Measurements from ENCODE around the gene QSOX2. TPM values are rescaled to one million over a fixed set of nuclear protein-coding genes. Genes with fewer than 3 reads are reported as not detected.

Gene QSOX2
- total and polyA plus RNA-seq, 4 donors = 0.79 to 12.7 (median 4.3) TPM

DNA sequence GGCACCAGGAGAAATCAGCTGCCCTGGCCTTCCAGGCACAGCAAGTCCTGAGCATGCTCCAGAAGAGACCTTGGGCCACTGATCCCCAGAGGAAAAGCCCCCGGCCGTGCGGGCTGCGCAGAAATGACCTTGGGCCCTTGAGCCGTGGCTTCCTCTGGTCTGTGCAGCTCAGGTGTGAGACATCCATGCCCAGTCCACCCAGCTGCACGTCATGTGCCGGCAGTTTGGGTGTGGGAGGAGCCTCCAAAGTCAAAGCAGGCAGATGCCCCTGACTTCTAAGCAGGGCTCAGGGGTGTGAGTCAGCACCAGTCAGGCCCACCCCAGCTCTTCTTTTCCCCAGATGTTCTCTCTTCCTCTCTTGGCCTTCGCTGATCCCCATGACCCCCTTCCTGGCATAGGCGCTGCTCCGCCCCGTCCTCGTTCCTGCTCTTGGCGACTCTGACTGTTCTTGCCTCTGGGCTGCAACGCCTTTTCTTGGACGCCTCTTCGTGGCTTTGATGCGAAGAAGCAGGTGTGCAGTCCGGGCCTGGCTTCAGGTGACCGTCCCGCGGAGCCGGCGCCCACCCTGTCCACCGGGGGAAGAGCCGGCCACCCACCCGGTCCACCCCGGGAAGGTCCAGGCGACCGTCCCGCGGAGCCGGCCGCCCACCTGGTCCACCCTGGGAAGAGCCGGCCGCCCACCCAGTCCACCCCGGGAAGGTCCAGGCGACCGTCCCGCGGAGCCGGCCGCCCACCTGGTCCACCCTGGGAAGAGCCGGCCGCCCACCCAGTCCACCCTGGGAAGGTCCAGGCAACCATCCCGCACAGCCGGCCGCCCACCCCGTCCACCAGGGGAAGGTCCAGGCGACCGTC, 5.9 kb upstream of the QSOX2 start:
- Histone ChIP-seq H3K27ac (ENCODE audit: low read depth in 1 of 2, low read length in 2 of 2) (no peak overlapping the region), H3K9ac (ENCODE audit: low read depth in 1 of 2, low read length in 2 of 2) (no peak overlapping the region), H3K4me1 (ENCODE audit: control insufficient read depth in 4 of 4, insufficient read depth in 4 of 4, low read length in 3 of 4) (peaks cover 0 to 4% (median 0%) of the 10 kb centered on the region in 4 donors), H3K27me3 (ENCODE audit: control insufficient read depth in 4 of 4, insufficient read depth in 4 of 4, low read length in 3 of 4) (no peaks in the 10 kb centered on the region), H3K36me3 (ENCODE audit: control insufficient read depth in 4 of 4, insufficient read depth in 3 of 4, low read depth in 1 of 4, low read length in 3 of 4) (no peaks in the 10 kb centered on the region), H3K9me3 (ENCODE audit: control insufficient read depth in 4 of 4, low read length in 3 of 4) (no peaks in the 10 kb centered on the region), H3K4me3 (ENCODE audit: low read depth in 1 of 3, low read length in 3 of 3) (no peak overlapping the region)
- TF ChIP-seq, protein P1, sequence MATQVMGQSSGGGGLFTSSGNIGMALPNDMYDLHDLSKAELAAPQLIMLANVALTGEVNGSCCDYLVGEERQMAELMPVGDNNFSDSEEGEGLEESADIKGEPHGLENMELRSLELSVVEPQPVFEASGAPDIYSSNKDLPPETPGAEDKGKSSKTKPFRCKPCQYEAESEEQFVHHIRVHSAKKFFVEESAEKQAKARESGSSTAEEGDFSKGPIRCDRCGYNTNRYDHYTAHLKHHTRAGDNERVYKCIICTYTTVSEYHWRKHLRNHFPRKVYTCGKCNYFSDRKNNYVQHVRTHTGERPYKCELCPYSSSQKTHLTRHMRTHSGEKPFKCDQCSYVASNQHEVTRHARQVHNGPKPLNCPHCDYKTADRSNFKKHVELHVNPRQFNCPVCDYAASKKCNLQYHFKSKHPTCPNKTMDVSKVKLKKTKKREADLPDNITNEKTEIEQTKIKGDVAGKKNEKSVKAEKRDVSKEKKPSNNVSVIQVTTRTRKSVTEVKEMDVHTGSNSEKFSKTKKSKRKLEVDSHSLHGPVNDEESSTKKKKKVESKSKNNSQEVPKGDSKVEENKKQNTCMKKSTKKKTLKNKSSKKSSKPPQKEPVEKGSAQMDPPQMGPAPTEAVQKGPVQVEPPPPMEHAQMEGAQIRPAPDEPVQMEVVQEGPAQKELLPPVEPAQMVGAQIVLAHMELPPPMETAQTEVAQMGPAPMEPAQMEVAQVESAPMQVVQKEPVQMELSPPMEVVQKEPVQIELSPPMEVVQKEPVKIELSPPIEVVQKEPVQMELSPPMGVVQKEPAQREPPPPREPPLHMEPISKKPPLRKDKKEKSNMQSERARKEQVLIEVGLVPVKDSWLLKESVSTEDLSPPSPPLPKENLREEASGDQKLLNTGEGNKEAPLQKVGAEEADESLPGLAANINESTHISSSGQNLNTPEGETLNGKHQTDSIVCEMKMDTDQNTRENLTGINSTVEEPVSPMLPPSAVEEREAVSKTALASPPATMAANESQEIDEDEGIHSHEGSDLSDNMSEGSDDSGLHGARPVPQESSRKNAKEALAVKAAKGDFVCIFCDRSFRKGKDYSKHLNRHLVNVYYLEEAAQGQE (IDR thresholded peaks at IDR 0.05) = no peak
- TF ChIP-seq RXRA (IDR thresholded peaks at IDR 0.05) (no peak), HNF4A (conservative IDR thresholded peaks at IDR 0.05) (no peak)
- 91% methylated on average over 48 of the region's 50 CpGs for WGBS
- DNase-seq (ENCODE audit: low spot score) = no peak

DNA sequence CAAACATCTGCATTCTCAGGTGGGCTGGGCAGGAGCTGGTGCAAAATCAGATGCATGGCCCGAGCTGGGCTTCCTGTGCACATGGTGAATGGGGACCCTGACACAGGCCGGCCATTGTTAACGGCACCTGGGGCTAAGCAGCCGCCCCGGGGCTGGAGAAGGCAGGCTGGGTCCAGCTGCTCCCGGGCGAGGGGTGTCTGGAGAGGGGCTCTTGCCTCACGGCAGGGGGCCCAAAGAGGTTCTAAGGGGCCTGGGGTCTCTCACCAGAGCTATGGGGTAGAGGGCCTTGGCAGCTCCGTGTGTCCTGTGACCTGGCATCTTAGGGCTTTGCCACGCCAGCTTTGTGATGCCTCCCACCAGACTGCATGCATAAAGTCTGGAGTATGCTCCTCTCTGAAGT, 5.1 kb upstream of the QSOX2 start:
- peaks cover 0 to 4% (median 0%) of the 10 kb centered on the region in 4 donors for H3K4me1 ChIP-seq (ENCODE audit: control insufficient read depth in 4 of 4, insufficient read depth in 4 of 4, low read length in 3 of 4)
- H3K36me3 ChIP-seq (ENCODE audit: control insufficient read depth in 4 of 4, insufficient read depth in 3 of 4, low read depth in 1 of 4, low read length in 3 of 4) = no peaks in the 10 kb centered on the region
- DNase-seq (ENCODE audit: low spot score) = no peak
- H3K27me3 ChIP-seq (ENCODE audit: control insufficient read depth in 4 of 4, insufficient read depth in 4 of 4, low read length in 3 of 4) = no peaks in the 10 kb centered on the region
- no peaks in the 10 kb centered on the region for H3K9me3 ChIP-seq (ENCODE audit: control insufficient read depth in 4 of 4, low read length in 3 of 4)
- no peak for TF ChIP-seq FOXA2 (IDR thresholded peaks at IDR 0.05)
- TF ChIP-seq, protein P1 (IDR thresholded peaks at IDR 0.05) = no peak
- TF ChIP-seq HNF4G (IDR thresholded peaks at IDR 0.05) = no peak
- TF ChIP-seq SP1 (IDR thresholded peaks at IDR 0.05) = no peak
- TF ChIP-seq, protein P2, sequence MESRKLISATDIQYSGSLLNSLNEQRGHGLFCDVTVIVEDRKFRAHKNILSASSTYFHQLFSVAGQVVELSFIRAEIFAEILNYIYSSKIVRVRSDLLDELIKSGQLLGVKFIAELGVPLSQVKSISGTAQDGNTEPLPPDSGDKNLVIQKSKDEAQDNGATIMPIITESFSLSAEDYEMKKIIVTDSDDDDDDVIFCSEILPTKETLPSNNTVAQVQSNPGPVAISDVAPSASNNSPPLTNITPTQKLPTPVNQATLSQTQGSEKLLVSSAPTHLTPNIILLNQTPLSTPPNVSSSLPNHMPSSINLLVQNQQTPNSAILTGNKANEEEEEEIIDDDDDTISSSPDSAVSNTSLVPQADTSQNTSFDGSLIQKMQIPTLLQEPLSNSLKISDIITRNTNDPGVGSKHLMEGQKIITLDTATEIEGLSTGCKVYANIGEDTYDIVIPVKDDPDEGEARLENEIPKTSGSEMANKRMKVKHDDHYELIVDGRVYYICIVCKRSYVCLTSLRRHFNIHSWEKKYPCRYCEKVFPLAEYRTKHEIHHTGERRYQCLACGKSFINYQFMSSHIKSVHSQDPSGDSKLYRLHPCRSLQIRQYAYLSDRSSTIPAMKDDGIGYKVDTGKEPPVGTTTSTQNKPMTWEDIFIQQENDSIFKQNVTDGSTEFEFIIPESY (IDR thresholded peaks at IDR 0.05) = no peak
- TF ChIP-seq TAF1 (conservative IDR thresholded peaks at IDR 0.05) = no peak
- H3K9ac ChIP-seq (ENCODE audit: low read depth in 1 of 2, low read length in 2 of 2) = no peak overlapping the region
- 74% methylated on average over 10 of the region's 10 CpGs for WGBS
- H3K27ac ChIP-seq (ENCODE audit: low read depth in 1 of 2, low read length in 2 of 2) = no peak overlapping the region
- no peak overlapping the region for H3K4me3 ChIP-seq (ENCODE audit: low read depth in 1 of 3, low read length in 3 of 3)

All from liver (tissue), 9 donors.